Measurements from ENCODE around the gene PHF14. TPM values are rescaled to one million over a fixed set of nuclear protein-coding genes. Genes with fewer than 3 reads are reported as not detected.

PHF14 gene
- total RNA-seq, 4 donors from 2014 or later: 23.0 to 50.7 (median 29.1) TPM

GRCh38 chr7:11185179-11185815 is 211.6 kb downstream of the PHF14 start:
- 72% methylated on average over 4 of the region's 4 CpGs for WGBS
- intact Hi-C loops (cut with DNase I): no loop called here
- no peak for DNase-seq (ENCODE audit: extremely low spot score)

GRCh38 chr7:11188529-11189310 is 215.0 kb downstream of the PHF14 start:
- 73% methylated on average over 8 of the region's 8 CpGs for WGBS
- Histone ChIP-seq H3K9me3 (peaks cover 0 to 12% (median 5%) of the 10 kb centered on the region in 4 donors), H3K4me1 (peaks cover 2 to 12% (median 6%) of the 10 kb centered on the region in 4 donors), H3K4me3 (no peak overlapping the region), H3K36me3 (no peaks in the 10 kb centered on the region), H3K27ac (replicated peaks in 1 of 4) (no peak overlapping the region), H3K27me3 (no peaks in the 10 kb centered on the region)
- TF ChIP-seq POLR2A (IDR thresholded peaks at IDR 0.05; ENCODE audit: low read depth) (no peak), EP300 (IDR thresholded peaks at IDR 0.05) (no peak), CTCF (IDR thresholded peaks at IDR 0.05) (no peak), POLR2AphosphoS5 (IDR thresholded peaks at IDR 0.05) (no peak)
- intact Hi-C loops (cut with DNase I): no loop called here
- DNase-seq (ENCODE audit: extremely low spot score): no peak

More at GRCh38 chr7:11185179-11185815, 211.6 kb downstream of the PHF14 start:
- TF ChIP-seq EP300 (IDR thresholded peaks at IDR 0.05) (no peak), POLR2A (IDR thresholded peaks at IDR 0.05; ENCODE audit: low read depth) (no peak), POLR2AphosphoS5 (IDR thresholded peaks at IDR 0.05) (no peak), CTCF (IDR thresholded peaks at IDR 0.05) (no peak)
- H3K4me3 ChIP-seq: no peak overlapping the region
- H3K27ac ChIP-seq (replicated peaks in 1 of 4): no peak overlapping the region
- H3K36me3 ChIP-seq: no peaks in the 10 kb centered on the region
- peaks cover 0 to 12% (median 5%) of the 10 kb centered on the region in 4 donors for H3K9me3 ChIP-seq
- H3K27me3 ChIP-seq: no peaks in the 10 kb centered on the region
- H3K4me1 ChIP-seq: no peaks in the 10 kb centered on the region

GRCh38 chr7:11191081-11191480 is 217.4 kb downstream of the PHF14 start:
- Histone ChIP-seq H3K4me3 (no peak overlapping the region), H3K4me1 (peaks cover 3 to 16% (median 9%) of the 10 kb centered on the region in 4 donors), H3K9me3 (no peaks in the 10 kb centered on the region), H3K27ac (replicated peaks in 1 of 4) (no peak overlapping the region), H3K27me3 (no peaks in the 10 kb centered on the region), H3K36me3 (no peaks in the 10 kb centered on the region)
- DNase-seq (ENCODE audit: extremely low spot score): no peak
- intact Hi-C loops (cut with DNase I): no loop called here
- WGBS: 62% methylated on average over 3 of the region's 3 CpGs
- no peak for TF ChIP-seq POLR2A (IDR thresholded peaks at IDR 0.05; ENCODE audit: low read depth)
- TF ChIP-seq CTCF (IDR thresholded peaks at IDR 0.05): no peak
- TF ChIP-seq EP300 (IDR thresholded peaks at IDR 0.05): no peak
- no peak for TF ChIP-seq POLR2AphosphoS5 (IDR thresholded peaks at IDR 0.05)

- no peak overlapping the region for H3K4me3 ChIP-seq
- H3K36me3 ChIP-seq: no peaks in the 10 kb centered on the region
- TF ChIP-seq POLR2A (IDR thresholded peaks at IDR 0.05; ENCODE audit: low read depth) (no peak), EP300 (IDR thresholded peaks at IDR 0.05) (no peak), CTCF (IDR thresholded peaks at IDR 0.05) (no peak), POLR2AphosphoS5 (IDR thresholded peaks at IDR 0.05) (no peak)
- intact Hi-C loops (cut with DNase I): no loop called here
- 79% methylated on average over 4 of the region's 4 CpGs for WGBS
- no peaks in the 10 kb centered on the region for H3K27me3 ChIP-seq
- no peak overlapping the region for H3K27ac ChIP-seq (replicated peaks in 1 of 4)
- H3K4me1 ChIP-seq: peaks cover 3 to 16% (median 9%) of the 10 kb centered on the region in 4 donors
- H3K9me3 ChIP-seq: no peaks in the 10 kb centered on the region
- DNase-seq (ENCODE audit: extremely low spot score): no peak
Observed at GRCh38 chr7:11191574-11192220, 218.0 kb downstream of the PHF14 start.
